ENCODE data around the gene CGRRF1. TPM values are rescaled to one million over a fixed set of nuclear protein-coding genes. Genes with fewer than 3 reads are reported as not detected.

Gene CGRRF1
- total RNA-seq, 1 experiment from 2014 or later: 19.1 TPM

DNA sequence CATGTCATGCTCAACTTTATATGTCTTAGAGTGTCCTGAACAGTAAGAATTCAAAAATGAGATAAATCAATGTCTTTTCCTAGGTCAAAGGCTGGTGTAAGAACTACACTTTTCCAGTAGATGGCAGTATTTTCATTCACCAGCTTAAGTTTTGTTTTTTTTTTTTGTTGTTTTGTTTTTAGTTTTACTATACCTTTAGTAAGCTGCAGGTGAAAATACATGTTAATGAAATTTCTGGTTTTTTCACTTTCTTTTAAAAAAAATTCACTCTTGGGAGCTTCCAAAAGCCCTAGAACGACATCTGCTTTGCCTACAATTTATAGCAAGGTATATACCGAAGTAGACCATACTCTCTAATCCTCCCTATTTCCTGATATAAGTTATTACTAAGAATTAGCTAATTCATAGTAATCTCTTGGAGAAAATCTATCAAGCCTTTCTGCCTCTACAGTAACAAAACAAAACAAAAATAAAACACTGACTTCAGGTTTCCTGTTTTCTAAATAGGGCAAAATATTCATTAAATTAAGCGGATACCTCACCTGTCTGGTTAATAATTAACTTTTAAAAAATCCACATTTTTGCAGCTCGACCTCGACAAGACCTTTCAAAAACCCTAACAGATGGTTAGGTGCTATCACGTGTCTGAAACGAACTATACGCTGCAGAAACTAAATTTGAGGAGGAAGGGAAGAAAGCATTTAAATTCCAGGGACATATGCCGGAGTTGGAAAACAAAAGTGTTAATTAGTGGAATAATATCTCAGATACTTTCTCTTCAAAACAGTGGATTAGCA is 54.6 kb downstream of the CGRRF1 start:
- Histone ChIP-seq H3K18ac (ENCODE audit: insufficient read length, low read depth, low read length) (no peak overlapping the region), H3K56ac (ENCODE audit: insufficient read length, low read depth, low read length) (no peak overlapping the region), H3K27ac (ENCODE audit: insufficient read length, low read depth, low read length) (no peak overlapping the region), H4K91ac (ENCODE audit: insufficient read length, low read depth, low read length) (no peak overlapping the region), H3K79me2 (ENCODE audit: insufficient read depth, low read length) (no peaks in the 10 kb centered on the region), H2AK5ac (ENCODE audit: insufficient read length, low read length) (no peak overlapping the region), H2BK15ac (ENCODE audit: low read depth, low read length) (no peak overlapping the region), H4K20me1 (ENCODE audit: control insufficient read depth, insufficient read depth, insufficient read length) (no peaks in the 10 kb centered on the region), H3K9ac (ENCODE audit: extremely low read depth, insufficient read length, low read length) (peak overlapping the region; percentile 54), H3K79me1 (ENCODE audit: insufficient read depth, low read depth, low read length, poor library complexity, severe bottlenecking) (no peaks in the 10 kb centered on the region), H3K4me2 (ENCODE audit: insufficient read depth, insufficient read length, low read length) (peak overlapping the region; percentile 99), H3K23ac (ENCODE audit: insufficient read length, low read depth, low read length) (no peak overlapping the region), H2BK20ac (ENCODE audit: low read depth, low read length, poor library complexity, severe bottlenecking) (no peak overlapping the region), H3K4ac (ENCODE audit: low read depth, low read length) (no peak overlapping the region), H2BK120ac (ENCODE audit: low read depth, low read length, poor library complexity, severe bottlenecking) (no peak overlapping the region), H3K14ac (ENCODE audit: insufficient read depth, low read length) (no peak overlapping the region), H2AFZ (ENCODE audit: low read length) (peak overlapping the region; percentile 24), H3K23me2 (ENCODE audit: insufficient read length, low read depth, low read length, poor library complexity, severe bottlenecking) (peaks cover 21% of the 10 kb centered on the region), H2BK5ac (ENCODE audit: insufficient read length, low read length) (no peak overlapping the region), H3K27me3 (ENCODE audit: insufficient read depth, low read length) (no peaks in the 10 kb centered on the region; the same call in 1 of the 2 replicates), H3K4me1 (ENCODE audit: insufficient read depth, low read length) (no peaks in the 10 kb centered on the region; the same call in 1 of the 2 replicates), H3T11ph (ENCODE audit: low read length) (no peak overlapping the region), H2BK12ac (ENCODE audit: insufficient read length, low read depth, low read length) (no peak overlapping the region), H4K8ac (replicated peaks; ENCODE audit: insufficient read length, low read depth, low read length) (no peak overlapping the region), H4K5ac (ENCODE audit: insufficient read length, low read depth, low read length) (no peak overlapping the region), H3K9me3 (ENCODE audit: control insufficient read depth, low read depth, low read length) (no peaks in the 10 kb centered on the region)
- H3K4me1 Mint-ChIP-seq: peaks cover 16 to 17% of the 10 kb centered on the region in 2 experiments
- H3K27ac Mint-ChIP-seq: no peak overlapping the region
- H3K27me3 Mint-ChIP-seq (ENCODE audit: low read depth): peaks cover 34% of the 10 kb centered on the region
- H3K9me3 Mint-ChIP-seq: peaks cover 0 to 1% of the 10 kb centered on the region in 2 experiments; a peak in 1 of 5 replicates
- no CpG with 5 or more reads among the region's 9 CpGs for WGBS (ENCODE audit: extremely low coverage, insufficient read length, low lambda C conversion rate)
- peak overlapping the region; percentile 74 to 90 for H3K4me3 Mint-ChIP-seq
- DNase-seq: no peak
- TF ChIP-seq, protein P1, sequence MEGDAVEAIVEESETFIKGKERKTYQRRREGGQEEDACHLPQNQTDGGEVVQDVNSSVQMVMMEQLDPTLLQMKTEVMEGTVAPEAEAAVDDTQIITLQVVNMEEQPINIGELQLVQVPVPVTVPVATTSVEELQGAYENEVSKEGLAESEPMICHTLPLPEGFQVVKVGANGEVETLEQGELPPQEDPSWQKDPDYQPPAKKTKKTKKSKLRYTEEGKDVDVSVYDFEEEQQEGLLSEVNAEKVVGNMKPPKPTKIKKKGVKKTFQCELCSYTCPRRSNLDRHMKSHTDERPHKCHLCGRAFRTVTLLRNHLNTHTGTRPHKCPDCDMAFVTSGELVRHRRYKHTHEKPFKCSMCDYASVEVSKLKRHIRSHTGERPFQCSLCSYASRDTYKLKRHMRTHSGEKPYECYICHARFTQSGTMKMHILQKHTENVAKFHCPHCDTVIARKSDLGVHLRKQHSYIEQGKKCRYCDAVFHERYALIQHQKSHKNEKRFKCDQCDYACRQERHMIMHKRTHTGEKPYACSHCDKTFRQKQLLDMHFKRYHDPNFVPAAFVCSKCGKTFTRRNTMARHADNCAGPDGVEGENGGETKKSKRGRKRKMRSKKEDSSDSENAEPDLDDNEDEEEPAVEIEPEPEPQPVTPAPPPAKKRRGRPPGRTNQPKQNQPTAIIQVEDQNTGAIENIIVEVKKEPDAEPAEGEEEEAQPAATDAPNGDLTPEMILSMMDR (conservative IDR thresholded peaks at IDR 0.05): peak; percentile 93
- no peaks in the 10 kb centered on the region; a peak in 1 of 7 replicates for H3K36me3 Mint-ChIP-seq (ENCODE audit: insufficient read depth in 1 of 3, low read depth in 3 of 3)

All from H9 (cell line).